Epithelial cell of esophagus (primary cell): ENCODE data around the gene STXBP3.

ENCODE experiments used
- DNase-seq: peaks from one replicate; pipeline ENCODE4 v3.0.0; 2010; ENCODE audit warnings: low read depth
- H3K4me3 ChIP-seq: 2 replicates; pipeline ENCODE4 v1.5.1; 2011; ENCODE audit warnings: mild to moderate bottlenecking, low read length, control low read depth
- CTCF ChIP-seq: IDR thresholded peaks from 2 replicates; pipeline ENCODE4 v1.5.1; 2011; ENCODE audit warnings: low read depth, mild to moderate bottlenecking, low read length, control low read depth, inconsistent platforms; ENCODE audit not compliant: insufficient read depth; ENCODE audit errors: missing control alignments

Gene STXBP3

DNA sequence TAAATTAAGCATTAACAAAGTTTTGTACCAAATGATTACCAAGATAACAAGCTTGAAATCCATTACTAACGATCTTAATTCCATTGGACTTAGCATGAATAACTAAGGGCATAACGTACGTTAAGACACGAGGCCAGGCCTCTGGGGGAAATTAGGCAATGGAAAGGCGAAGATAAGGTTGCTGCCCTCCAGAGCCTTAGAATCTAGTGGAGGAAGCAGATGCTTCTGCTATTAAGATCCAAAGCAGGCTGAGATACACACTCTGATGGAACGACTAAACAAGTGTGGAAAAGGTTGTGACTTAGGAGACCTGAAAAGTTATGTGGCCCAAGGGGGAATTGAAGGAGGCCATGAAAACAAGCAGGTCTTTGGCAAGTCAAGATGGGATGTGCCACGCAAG is 104.5 kb downstream of the STXBP3 start:
- no peak for DNase-seq
- H3K4me3 ChIP-seq = no peak overlapping the region
- no peak for TF ChIP-seq CTCF

DNA sequence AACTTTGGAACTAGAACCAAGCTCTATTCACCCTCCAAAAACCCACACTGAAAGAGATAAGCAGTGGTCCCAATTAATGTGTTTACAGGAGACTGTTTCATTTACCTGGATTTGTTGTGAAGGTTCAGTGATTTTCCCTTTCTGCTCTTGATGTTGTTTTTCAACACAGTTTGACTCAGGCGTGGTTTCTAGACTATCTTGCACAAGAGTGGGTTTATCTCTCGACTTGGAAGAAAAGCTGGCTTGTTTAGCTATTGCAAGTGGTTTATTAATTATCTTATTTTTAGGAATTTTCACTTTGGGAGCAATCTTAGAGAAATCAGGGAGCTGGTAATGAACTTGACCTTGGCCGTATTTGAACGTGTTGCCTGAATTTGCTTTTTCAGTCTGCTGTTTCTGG is 105.1 kb downstream of the STXBP3 start:
- DNase-seq = no peak
- TF ChIP-seq CTCF = no peak
- H3K4me3 ChIP-seq = no peak overlapping the region

DNA sequence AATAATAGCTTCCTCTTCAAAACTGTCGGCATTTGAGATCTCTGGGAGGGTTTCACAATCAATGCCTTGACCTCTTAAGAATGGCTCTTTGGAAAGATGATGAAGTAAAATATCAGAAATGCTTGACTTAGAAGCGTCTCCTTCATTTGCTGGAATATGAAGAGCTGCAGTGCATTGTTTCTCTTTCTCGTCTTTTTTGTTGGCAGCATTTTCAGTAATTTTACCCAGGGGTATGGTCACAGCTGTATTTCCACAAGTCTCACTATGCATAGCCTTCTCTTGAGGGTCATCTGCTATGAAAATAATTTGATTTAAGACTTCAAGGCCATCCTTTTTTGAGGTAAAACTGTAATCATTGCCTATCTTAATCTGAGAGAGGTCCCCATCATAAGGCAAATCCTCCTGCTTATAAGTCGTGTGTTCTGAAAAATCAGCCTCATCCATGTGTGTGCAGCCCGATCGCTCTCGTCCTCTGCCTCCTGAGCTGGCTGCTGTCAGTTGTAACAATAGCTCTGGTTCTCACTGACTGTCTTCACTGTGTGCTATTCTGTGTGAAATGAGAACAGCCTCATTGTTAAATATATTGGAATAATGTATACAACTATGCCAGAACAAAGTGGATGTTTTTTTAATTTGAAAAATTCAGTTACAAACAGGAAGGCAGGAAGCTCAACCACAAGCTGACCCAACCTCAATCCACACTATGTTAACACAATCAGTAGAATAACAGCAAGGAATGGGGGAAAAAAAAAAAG is 105.9 kb downstream of the STXBP3 start:
- no peak for TF ChIP-seq CTCF
- no peak for DNase-seq
- H3K4me3 ChIP-seq = no peak overlapping the region

DNA sequence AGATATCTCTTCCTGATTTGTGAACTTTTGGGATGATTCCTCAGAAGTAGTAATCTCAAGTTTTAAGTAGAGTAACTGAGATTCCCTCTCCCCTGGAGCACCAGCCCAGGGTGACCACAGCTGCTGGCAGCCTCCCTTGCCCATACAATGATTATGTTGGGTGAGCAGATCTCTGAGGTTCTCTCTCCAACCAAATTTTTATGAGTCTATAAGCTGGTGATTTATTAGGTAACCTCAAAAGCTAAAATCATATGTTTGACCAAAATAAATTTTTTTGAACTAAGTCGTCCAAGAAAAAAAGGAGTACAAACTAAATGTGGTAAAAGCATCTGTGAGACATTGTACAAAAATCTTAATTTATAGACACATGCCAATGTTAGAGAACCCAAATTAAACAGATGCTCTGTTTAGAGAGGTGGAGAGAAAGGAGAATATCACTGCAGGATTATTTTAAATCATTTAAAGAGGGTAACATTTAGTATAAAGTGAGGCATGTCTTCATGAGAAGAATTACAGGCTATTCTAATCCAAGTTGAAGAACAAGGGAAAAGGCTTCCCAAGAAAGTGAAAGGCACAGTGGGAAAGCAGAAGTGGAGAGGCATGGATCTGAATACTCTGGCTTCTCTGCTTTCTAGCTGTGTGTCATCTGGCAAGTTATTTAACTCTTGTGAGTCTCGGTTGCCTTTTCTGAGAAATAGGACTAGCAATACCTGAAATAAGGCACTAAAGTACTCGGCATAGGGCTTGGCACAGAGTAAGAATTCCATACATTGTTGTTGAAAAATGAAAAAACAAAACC is 107.9 kb downstream of the STXBP3 start:
- no peak for TF ChIP-seq CTCF
- no peak for DNase-seq
- H3K4me3 ChIP-seq = no peak overlapping the region

DNA sequence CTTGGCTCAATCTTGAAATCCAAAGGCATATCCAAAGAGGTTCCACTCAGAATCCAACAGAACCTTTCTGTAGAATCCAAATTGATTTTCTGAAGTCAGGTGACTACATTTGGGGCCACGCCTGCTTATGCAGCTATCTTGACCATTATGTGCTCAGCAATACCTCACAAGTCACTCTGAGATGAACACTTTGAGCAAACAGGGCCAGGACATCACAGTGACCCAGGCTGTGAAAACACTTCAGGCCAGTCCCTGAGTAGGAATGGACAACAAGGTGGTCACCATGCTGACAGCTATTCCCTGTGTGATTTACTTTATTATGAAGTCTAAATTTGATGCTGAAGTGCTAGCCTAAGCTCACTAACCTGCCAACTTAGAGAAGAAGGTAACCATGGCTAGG is 110.5 kb downstream of the STXBP3 start, which contains the start of gene AKNAD1:
Gene AKNAD1, minus strand, starts transcription at position 101 of the 400 bp plus-strand sequence. CDS start 4,430 bp downstream, outside the sequence.
- DNase-seq = no peak
- TF ChIP-seq CTCF = no peak

GRCh38 chr1:108858230-108858950 is 111.9 kb downstream of the STXBP3 start:
- no peak overlapping the region for H3K4me3 ChIP-seq
- no peak for TF ChIP-seq CTCF
- DNase-seq = no peak

More for the DNA sequence above, 110.5 kb downstream of the STXBP3 start, which contains the start of gene AKNAD1:
- no peak within 1 kb of the TSS for H3K4me3 ChIP-seq
